Measurements from ENCODE around the gene SKAP1.

SKAP1 gene

GRCh38 chr17:48151220-48151619 is 278.8 kb downstream of the SKAP1 start:
- in situ Hi-C loops (cut with HindIII; ENCODE audit: low sequenced_read_pairs), result no loop called here

- in situ Hi-C loops (cut with HindIII; ENCODE audit: low sequenced_read_pairs), result no loop called here
These were observed 279.4 kb downstream of the SKAP1 start for GRCh38 chr17:48150597-48151001.

- in situ Hi-C loops (cut with HindIII; ENCODE audit: low sequenced_read_pairs), result no loop called here
These were observed 280.1 kb downstream of the SKAP1 start for GRCh38 chr17:48149787-48150463.

GRCh38 chr17:48148854-48149786 is 280.9 kb downstream of the SKAP1 start:
- in situ Hi-C loops (cut with HindIII; ENCODE audit: low sequenced_read_pairs), result no loop called here

GRCh38 chr17:48148029-48148770 is 281.8 kb downstream of the SKAP1 start:
- in situ Hi-C loops (cut with HindIII; ENCODE audit: low sequenced_read_pairs), result no loop called here

GRCh38 chr17:48144976-48145798 is 284.8 kb downstream of the SKAP1 start:
- in situ Hi-C loops (cut with HindIII; ENCODE audit: low sequenced_read_pairs), result no loop called here

- in situ Hi-C loops (cut with HindIII; ENCODE audit: low sequenced_read_pairs), result no loop called here
These were observed 285.8 kb downstream of the SKAP1 start for GRCh38 chr17:48144231-48144630.

GRCh38 chr17:48143629-48144028 is 286.4 kb downstream of the SKAP1 start:
- in situ Hi-C loops (cut with HindIII; ENCODE audit: low sequenced_read_pairs), result no loop called here

- in situ Hi-C loops (cut with HindIII; ENCODE audit: low sequenced_read_pairs), result no loop called here
These were observed 290.1 kb downstream of the SKAP1 start for GRCh38 chr17:48139944-48140343.

- in situ Hi-C loops (cut with HindIII; ENCODE audit: low sequenced_read_pairs), result no loop called here
These were observed 292.4 kb downstream of the SKAP1 start for GRCh38 chr17:48137656-48138055.

GRCh38 chr17:48134912-48135480 is 295.0 kb downstream of the SKAP1 start:
- in situ Hi-C loops (cut with HindIII; ENCODE audit: low sequenced_read_pairs), result no loop called here

GRCh38 chr17:48132385-48132784 is 297.6 kb downstream of the SKAP1 start:
- in situ Hi-C loops (cut with HindIII; ENCODE audit: low sequenced_read_pairs), result no loop called here

- in situ Hi-C loops (cut with HindIII; ENCODE audit: low sequenced_read_pairs), result no loop called here
These were observed 298.7 kb downstream of the SKAP1 start for GRCh38 chr17:48131216-48131824.

- in situ Hi-C loops (cut with HindIII; ENCODE audit: low sequenced_read_pairs), result no loop called here
These were observed 300.0 kb downstream of the SKAP1 start for GRCh38 chr17:48129981-48130380.

- in situ Hi-C loops (cut with HindIII; ENCODE audit: low sequenced_read_pairs), result no loop called here
These were observed 301.6 kb downstream of the SKAP1 start for GRCh38 chr17:48128400-48128799.

- in situ Hi-C loops (cut with HindIII; ENCODE audit: low sequenced_read_pairs), result no loop called here
These were observed 302.5 kb downstream of the SKAP1 start for GRCh38 chr17:48127371-48128051.

GRCh38 chr17:48126532-48126850 is 303.5 kb downstream of the SKAP1 start:
- in situ Hi-C loops (cut with HindIII; ENCODE audit: low sequenced_read_pairs), result no loop called here

GRCh38 chr17:48125829-48126531 is 304.0 kb downstream of the SKAP1 start:
- in situ Hi-C loops (cut with HindIII; ENCODE audit: low sequenced_read_pairs), result no loop called here
